Activated CD4-positive, CD25-positive, alpha-beta regulatory T cell treated with anti-CD3 and anti-CD28 coated beads, Interleukin-2, amount 50 U/mL, for 24 hours (primary cell): ENCODE data around the gene GRK5.

Source experiments
- ATAC-seq, 2 donors: fragments of 150-1000 bp; cut with Tn5 transposase; one replicate each; pipeline ENCODE4 v1.10.0; 2021; ENCODE audit warnings: mild to moderate bottlenecking in 1 of 2, moderate library complexity in 1 of 2

GRK5 gene

DNA sequence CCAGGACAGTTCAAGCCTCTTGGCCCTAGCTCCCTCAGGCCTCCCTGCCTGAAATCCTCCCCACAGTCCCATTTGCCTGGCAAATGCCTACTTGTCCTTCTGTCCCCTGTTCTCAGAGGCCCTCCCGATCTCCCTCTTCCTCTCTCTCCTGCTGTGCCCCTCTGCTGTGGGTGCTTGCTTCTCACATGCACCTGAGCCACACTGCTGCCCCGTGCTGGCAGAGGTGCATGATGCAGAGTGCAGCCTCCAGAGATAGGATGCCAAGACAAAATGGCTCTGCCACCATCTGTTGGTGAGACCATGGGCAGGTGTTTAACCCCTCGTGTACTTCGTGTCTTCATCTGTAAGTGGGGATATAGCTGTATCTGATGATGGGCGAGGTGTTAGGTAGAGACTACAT is 176.8 kb downstream of the GRK5 start:
- no peak for ATAC-seq

DNA sequence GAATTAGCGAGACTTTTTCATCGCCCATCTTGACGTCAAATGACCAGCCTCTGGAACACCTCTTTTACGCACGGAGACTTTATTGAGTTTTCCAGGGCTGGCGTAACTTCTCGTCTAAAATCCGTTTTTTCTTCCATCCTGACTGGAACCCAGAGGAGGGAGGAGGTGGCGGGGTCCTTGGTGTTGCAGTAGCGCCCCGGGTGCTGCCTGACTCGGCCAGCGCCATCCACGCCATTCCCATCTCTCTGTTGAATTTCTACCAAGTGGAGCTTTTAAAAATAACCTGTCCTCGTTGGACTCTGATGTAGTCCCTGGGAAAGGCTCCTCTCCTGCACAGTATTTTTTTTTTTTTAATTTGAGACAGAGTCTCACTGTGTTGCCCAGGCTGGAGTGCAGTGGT is 179.3 kb downstream of the GRK5 start:
- no peak for ATAC-seq

DNA sequence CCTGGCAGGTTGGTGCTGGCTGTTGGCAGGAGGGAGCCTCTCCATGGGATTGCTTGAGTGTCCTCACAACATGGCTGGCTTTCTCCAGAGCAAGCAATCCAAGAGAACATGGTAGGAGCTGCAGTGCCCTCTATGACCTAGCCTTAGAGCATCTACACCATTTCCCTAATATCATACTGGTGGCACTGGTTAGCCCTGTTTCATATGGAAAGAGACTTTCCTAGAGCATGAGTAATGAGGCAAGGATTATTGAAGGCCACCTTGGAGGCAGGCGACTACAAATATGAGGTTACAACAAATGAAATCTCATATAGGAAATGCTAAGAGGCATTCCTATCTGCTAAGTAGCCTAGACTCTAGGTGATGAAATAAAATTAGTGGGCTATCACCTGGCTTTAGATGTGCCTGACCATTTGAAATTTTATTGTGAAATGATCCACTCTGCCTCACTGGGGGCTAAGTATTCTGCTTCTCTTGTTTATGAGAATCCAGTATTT is 181.5 kb downstream of the GRK5 start:
- no peak for ATAC-seq

DNA sequence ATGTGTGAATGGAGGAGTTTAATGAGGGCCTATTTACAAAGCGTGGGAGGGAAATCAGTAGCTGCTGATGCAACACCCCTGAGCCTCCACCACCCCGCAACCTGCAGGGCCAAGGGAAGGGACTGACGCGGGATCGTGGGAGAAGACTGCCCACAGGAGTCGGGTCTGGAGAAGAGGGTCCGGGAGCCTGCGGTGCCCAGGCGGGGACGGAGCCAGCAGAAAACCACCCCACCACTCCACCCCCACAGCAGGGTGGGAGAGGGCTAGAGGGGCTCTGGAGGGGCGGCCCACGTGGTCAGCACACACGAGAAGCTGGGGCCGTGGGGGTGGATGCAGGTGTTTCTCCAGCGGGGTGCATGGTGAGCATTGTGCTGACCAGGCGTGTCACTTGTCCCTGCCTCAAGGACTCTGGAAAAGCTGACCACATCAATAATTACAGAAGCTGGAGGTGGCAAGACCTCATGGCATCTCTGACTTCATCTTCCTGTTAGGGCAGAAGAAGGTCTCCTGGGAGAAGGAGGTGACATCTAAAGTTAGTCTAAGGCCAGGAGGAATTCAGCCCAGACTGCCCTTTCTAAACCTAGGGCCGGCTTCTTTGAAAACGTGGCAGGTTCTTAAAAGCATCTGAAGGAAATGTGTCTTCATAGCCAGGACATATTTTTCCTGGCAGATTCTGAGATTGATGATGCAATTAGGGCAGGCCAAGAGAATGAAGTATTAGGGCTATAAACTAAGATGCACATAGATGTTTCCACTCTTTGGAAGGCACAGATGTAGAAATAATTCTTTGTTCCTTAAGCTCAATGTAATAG is 184.3 kb downstream of the GRK5 start:
- ATAC-seq: no peak

DNA sequence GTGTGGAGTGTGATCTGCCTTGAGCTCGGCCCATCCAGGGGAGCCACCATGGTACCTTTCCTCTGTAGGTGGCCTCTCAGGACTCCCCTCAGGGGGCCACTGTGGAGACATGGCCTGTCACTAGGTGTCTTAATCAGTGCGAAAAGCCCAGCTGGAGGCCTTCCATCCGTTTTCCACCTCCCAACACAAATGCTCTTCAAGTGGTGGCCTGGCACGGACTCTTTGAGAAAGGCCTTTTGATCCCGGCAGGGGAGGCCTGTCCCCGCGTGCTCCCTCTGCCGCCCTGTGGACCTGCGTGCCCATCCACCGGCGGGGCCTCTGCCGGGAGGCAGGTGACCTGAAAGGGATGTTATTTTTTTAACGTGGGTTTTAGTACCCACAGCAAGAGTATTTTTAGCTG is 185.6 kb downstream of the GRK5 start:
- no peak for ATAC-seq

DNA sequence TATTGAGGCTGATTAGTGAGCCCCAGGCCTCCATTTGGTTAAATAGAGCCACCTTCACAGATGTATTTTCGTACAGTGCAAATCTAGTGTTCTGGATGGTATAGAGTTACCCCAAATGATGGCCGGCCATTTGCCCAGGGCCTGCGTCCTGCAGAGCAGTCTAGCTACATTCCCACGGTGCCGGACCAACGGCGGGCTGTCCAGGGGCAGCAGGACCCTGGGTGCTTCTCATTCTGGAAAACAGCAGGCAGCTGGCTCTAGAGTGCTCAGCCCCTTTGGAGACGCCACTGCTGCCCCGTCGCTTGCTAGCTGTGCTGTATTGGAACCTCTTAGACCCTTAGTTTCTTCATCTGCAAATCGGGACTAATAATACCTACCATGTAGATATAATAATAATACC is 186.1 kb downstream of the GRK5 start:
- no peak for ATAC-seq

DNA sequence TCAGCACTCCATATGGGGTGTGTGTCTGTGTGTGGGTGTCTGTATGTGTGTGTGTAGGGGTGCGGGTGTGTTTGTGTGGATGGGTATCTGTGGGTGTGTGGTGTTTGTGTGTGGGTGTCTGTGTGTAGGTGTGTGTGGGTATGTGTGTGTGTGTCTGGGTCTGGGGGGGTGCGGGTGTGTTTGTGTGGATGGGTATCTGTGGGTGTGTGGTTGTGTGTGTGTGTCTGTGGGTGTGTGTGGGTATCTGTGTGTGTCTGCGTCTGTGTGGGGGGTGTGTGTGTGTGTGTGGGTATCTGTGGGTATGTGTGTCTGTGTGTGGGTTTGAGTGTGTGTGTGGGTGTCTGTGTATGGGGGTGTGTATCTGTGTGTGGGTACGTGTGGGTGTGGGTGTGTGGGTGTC is 186.5 kb downstream of the GRK5 start:
- ATAC-seq: no peak

DNA sequence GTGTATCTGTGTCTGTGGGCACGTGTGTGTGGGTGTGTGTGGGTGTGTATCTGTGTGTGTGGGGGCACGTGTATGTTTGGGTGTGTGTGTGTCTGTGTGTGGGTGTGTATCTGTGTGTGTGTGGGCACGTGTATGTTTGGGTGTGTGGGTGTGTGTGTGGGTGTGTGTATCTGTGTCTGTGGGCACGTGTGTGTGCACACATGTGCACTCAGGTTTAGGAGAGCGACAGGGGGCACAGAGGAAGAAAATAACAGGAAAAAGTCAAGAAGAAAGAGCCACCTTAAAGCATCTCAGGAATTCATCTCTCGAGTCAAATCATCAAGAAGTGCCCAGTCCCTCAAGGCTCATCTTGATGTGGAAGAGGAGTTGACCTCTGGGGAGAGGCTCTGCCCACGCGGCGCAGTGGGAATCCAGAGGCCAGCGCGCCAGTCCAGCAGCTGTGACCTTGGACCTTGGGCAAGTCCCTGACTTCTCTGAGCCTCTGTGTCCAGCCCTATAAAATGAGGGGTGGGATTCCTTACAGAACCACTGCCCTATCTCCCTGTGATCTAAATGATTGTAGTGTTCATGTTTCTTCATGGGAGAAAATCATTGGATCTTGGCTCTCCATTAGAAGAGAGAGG is 187.4 kb downstream of the GRK5 start:
- no peak for ATAC-seq

DNA sequence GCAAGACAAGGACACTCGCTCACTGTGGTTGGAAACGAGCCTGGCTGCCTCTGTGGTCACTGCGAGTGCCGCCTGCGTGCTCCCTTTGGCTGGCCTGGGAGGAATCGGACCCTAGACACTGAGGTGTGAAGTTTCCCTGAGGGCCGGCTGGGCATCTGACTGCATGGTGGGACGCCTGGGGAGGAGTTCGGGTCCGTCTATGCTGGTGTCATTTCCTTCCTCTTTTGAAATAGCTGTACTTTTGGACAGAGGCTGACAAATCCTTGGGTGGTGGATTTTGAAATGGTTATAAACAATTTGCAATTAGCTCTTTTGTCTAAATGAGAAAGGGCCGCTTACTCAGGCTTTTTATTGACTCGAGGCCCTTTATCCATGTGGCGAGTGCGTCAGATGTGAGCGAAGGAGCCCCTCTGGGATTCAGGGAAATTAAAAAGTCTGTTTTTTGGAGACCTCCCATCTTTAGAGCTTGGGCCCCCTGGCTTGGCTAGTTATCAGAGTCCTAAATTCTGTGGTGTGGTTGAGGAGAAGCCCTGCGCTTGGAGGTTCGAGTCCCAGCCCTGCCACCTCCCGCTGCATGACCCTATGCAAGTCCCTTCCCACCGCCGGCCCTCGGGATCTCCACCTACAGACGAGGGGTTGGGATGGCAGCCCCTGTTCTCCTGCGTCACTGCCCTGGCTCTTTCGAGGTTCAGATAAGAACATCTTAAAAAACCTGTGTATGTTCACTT is 188.1 kb downstream of the GRK5 start:
- no peak for ATAC-seq

DNA sequence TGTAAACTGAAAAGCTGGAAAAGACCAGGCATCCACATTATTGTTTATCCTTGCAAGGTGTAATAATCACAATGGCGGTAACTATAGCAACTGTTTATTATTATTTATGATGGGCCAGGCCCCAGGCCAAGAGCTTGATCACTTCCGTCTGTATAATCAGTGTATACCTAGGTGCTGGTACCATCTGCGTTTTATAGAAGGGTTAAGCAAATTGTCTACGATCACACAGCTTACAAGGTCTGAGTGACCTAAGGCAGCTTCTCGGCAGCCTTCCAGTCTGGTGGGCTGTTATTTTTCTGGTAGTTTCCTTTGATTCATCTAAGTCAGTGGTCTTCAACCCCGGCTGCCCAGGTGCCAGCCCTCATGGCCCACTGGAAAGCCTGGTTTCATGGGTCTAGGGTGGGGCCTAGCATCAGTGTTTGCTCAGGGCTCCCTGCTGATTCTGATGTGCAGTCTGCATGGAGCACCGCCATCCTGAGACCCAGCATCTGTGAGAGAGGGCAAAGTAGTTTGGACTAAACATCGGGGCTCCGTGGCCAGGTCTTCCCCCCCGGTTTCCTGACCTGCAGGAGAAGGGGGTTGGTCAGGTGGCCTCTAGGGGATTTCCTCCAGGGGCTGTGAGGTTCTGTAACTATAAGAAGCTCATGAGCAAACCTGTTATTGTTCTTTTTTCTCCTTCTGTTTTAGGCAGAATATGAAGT is 188.8 kb downstream of the GRK5 start:
- no peak for ATAC-seq

DNA sequence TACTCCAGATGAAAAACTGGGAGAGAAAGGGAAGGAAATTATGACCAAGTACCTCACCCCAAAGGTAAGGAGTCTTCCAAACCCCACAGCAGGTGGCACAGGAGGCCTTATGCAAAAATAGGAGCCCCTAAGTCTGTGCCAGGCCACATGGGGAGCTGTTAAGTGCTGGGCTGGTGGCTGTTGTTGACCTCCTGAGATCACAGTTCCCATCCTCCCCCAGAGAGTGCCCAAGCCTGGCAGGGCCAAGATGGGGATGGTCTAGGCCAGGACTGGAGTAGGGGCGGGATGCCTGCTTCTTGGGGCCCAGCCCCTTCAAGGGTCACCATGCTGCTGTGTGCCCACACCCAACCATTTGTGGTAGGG is 189.3 kb downstream of the GRK5 start:
- ATAC-seq: no peak

DNA sequence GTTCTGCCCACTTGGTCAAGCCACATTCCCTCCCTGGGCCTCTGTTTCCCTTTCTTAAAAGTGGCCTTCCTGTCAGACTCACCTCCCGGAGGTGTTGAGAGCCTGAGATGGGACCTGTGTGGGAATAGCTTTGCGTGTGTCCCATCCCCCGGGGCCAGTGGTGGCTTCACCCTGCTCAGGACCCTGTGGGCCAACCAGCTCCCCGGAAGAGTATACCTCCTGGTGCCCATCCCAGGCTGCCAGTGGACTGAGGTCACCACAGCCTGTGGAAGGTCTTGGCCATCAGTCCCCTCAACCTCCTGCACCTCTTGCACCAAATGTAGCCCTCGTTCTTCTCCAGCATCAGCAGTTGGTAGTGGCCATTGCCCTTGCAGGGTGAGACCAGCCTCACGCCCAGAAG is 190.0 kb downstream of the GRK5 start:
- no peak for ATAC-seq

DNA sequence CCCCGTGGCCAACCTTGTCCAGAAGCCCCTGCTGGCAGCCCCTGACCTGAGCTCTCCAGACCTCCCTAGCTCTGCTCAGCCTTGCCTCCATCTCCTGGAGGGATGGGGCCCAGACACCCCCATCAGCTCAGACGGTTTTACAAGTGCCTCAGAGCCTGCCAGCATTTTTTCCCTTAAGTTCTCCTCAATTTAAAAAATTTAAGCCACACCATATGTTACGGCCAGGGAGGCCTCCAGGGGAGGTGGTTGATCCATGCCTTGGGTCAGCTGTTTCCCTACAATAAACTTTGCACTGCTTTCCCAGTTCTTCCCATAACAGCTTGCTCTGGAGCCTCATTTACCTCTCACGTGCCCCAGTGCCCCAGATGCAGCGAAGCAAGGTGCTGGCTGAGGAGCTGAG is 191.6 kb downstream of the GRK5 start:
- no peak for ATAC-seq

DNA sequence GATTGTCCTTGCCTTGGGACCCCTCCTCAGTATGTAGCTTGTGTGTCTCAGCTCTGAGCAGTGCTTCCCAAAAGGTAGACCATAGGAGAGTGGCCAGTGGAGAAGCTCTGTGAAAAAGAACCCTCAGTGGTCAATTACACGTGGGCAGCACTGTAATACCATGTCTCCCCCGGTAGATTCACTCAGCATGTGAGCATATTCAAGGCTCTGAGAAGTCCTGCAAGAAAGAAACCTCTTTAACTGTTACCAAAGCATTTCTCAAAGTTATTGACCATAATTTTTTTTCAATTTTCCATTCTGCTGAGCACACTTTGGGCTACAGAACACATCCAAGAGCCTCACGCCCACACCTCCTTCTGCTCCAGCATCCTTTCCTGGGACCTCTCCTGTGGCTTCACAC is 192.1 kb downstream of the GRK5 start:
- ATAC-seq: no peak

DNA sequence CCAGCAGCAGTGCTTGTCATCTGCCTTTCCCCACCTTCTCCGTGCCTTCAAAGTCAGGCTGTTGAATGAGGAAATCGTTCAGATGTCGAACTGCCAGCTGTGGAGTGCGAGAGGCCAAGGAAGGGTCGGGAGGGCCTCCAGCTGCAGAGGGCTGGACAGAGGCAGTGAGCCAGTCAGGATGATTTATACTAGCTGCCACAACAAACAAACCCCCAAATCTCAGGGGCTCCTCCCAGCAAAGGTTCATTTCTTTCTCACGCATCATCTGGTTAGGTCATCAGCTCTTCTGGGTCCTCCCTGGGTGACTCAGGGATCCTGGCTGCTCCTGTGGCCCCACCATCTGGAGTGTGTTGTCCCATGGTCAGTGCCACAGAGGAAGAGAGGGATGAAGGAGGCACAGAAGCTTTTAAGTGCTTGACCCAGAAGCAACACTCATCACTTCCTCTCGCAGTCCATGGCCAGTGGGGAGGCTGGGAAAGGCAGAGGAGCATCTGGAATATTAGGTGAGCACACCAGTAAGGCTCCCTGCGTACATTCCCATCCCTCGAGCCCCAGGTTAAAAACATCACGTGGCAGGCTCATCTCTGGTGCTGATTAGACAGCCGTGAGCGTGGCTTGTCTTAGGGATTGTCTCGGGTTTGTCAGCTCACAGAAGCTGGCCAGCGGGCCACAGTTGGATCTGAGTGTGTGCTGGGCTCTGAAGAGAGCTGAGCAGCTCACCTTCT is 194.5 kb downstream of the GRK5 start:
- ATAC-seq: no peak

DNA sequence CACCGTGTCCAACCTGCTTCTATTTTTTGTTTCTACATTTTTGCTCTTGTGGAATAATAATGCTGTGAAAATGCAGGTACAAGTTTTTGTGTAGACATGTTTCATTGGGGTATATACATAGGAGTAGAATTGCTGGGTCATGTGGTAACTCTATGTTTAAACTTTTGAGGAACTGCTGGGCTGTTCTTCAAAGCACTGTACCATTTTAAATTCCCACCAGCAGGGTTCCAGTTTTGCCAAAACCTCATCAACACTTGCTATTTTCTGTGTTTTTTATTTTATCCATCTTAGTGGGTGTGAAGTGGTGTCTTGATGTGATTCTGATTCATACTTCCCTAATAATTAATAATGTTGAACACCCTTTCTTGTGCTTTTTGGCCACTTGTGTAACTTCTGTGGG is 196.6 kb downstream of the GRK5 start:
- ATAC-seq: no peak

DNA sequence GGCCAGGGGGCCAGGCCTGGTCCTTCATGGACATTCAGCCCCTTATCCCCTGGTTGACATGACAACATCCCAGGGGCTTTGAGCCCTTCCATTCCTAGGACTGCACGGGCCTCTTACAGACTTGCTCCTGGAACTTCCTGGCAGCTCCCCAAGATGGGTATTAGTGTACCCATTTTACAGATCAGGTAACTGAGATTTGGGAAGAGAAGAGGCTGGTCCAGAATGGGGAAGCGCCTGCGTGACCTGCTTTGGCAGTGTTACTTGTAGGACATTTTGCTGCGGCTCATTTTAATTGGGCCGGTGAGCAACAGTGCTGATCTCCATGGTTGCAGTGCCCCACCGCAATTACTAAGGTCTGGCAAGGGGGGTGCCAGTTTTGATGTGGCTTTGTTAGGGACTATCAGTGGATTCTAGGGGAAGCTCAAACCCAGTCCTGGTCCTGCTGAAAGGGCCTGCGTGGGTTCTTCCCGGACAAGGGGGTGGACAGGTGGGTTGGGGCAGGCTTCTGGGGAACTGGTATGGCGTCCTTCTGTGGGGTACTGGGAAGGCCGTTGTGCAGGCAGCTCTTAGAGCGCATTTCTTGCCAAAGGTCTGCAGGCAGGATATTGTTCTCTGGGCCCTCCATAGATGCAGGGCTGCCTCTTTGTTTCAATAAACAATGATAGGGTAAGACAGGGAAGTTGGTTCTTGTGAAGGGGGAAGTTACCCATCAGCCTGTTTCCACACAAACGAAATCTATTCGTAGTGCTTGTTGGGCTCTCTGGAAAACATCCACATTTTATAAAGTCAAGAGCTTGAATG is 197.5 kb downstream of the GRK5 start:
- no peak for ATAC-seq

DNA sequence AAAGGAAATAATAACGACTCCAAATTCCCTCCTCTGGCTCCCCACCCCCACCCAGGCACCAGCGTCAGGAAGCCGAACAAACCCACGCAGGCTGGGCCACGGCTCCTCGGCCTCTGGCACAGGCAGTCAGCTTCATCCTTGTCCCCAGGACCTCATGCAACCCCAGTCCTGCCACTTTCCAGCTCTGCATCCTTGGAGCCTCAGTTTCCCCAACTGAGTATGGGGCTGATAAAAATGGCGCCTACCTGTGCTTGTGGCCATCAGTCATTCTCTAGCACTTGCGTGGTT is 198.1 kb downstream of the GRK5 start:
- no peak for ATAC-seq

DNA sequence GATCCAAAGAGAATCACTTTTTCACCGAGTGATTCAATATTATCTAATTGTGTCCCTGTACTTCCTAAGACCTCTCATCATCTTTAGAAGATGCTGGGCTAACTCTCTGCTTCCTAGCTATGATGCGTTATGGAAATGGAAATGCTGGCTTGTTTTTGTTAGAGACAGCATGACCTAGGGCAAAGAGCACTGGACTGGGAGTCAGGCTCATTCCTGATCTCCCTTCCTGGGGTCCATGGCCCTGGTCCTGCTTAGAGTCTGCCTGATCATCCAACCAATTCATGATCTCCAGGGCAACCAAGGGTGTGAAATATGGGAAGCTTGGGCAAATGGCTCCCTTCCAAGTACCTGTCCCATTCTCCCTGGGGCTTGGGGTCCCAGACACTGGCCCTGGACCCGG is 198.8 kb downstream of the GRK5 start:
- ATAC-seq: no peak

DNA sequence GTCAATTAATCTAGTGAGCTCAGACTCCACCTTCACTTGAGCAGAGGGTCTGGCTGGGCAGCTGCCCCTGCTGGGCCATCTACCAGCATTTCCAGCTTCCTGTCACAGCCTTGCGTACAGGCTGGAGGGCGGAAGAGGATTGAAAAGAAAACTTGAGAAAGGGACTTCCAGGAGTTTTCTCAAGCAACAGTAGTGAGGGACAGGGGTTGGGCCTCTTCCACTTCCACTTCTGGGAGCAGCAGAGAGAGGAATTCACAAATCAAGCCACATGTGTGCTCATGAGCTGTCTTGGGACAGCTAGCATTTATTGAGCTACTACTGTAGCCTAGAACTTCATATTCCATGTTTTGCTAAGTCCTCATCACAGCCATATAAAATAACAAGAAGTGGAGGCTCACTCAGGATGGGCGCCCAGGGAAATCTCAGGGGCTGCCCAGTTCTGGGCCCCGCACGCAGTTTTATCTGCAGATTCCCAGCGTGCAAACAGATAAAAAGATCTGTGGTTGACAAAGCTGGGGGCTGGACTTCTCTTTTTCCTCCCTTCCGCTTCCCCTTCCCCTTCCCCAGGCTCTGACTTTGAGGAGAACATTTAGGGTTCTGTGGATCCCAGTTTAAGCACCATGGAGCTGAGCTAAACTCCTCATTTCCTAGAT is 199.4 kb downstream of the GRK5 start:
- no peak for ATAC-seq

DNA sequence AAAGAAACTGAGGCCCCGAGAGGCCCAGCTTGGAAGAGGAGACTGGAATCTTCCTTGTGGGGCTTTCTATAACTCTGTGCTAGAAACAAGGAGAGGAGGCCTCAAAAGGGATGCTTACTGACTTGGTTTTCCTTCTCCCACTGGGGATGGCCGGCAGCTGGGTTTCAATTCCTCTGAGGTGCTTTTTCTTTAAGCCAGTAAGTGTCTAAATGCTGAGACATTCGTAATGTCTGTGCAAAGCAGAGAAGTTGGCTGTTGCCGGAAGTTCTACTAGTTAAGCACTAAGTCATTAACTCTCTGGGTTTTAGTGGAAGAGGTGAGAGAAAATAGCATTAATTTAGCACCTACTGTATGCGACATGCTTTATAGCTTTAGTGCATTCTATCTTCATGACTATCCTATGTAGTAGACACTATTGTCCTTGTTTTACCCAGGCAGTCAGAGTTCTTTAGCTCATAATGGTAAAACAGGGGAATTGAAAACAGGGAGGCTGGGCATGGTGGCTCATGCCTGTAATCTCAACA is 199.9 kb downstream of the GRK5 start:
- ATAC-seq: no peak
